GM12878 (cell line): ENCODE results near the gene CPNE9. TPM values are rescaled to one million over a fixed set of nuclear protein-coding genes. Genes with fewer than 3 reads are reported as not detected.

Experiments
- ATAC-seq: fragments of 200-7000 bp; cut with Tn5 transposase; 3 replicates; pipeline ENCODE4 v1.9.1; 2020; ENCODE audit warnings: mild to moderate bottlenecking, moderate library complexity
- BruUV-seq: library from RNA; stranded (reverse); fragments of 400-500 nt; replicated peaks from 2 replicates; lab custom pipeline; 2021; lab: Mats Ljungman, UMichigan
- CTCF ChIA-PET: fragments of 300-600 bp; sonication (Branson Sonifier 250); formaldehyde crosslinking; extraction: SDS; loops from one replicate; lab custom pipeline; 2021; ENCODE audit warnings: inconsistent platforms; lab: Yijun Ruan, JAX
- POLR2A ChIA-PET: fragments of 350-600 bp; formaldehyde crosslinking; extraction: SDS; loops from one replicate; lab custom pipeline; 2021; ENCODE audit warnings: inconsistent platforms; lab: Charles Lee
- RAD21 ChIA-PET: fragments of 300-600 bp; sonication (Branson Sonifier 250); formaldehyde crosslinking; loops from one replicate; lab custom pipeline; 2023; ENCODE audit warnings: antibody characterized with exemption; ENCODE audit not compliant: unreplicated experiment; lab: Charles Lee
- SMC1A ChIA-PET: fragments of 300-600 bp; sonication (Branson Sonifier 250); formaldehyde crosslinking; loops from one replicate; lab custom pipeline; 2023; ENCODE audit not compliant: unreplicated experiment, uncharacterized antibody; lab: Charles Lee
- DNase-seq: peaks from one replicate; pipeline ENCODE4 v3.0.0-alpha.2; 2011; ENCODE audit warnings: low read depth, low spot score
- FAIRE-seq: peaks from 3 replicates; lab custom pipeline; 2011; peaks lifted over from hg19 to GRCh38; lab: Jason Lieb, UNC
- H2AFZ ChIP-seq: 2 replicates; pipeline ENCODE4 v1.6.0; 2011; ENCODE audit warnings: low read depth, low read length, control low read depth; ENCODE audit not compliant: control insufficient read depth
- H3K27ac ChIP-seq: 2 replicates; pipeline ENCODE4 v1.5.1; 2011; ENCODE audit warnings: control low read depth; ENCODE audit not compliant: control insufficient read depth, insufficient read depth
- H3K27me3 ChIP-seq, 2 experiments: replicated peaks in 1 of 2; 2 replicates each; pipeline versions ENCODE4 v1.6.0 to v1.6.1; 2011; ENCODE audit warnings: low read length in 1 of 2; ENCODE audit not compliant: control insufficient read depth in 2 of 2, insufficient read depth in 2 of 2
- H3K36me3 ChIP-seq, 2 experiments: 2 replicates each; pipeline ENCODE4 v1.5.1; 2011; ENCODE audit warnings: low read length in 1 of 2; ENCODE audit not compliant: control insufficient read depth in 2 of 2, insufficient read depth in 2 of 2
- H3K4me1 ChIP-seq: 2 replicates; pipeline ENCODE4 v1.6.1; 2011; ENCODE audit warnings: mild to moderate bottlenecking, low read length, moderate library complexity, mixed read lengths; ENCODE audit not compliant: control insufficient read depth, insufficient read depth
- H3K4me2 ChIP-seq: 2 replicates; pipeline ENCODE4 v1.6.0; 2011; ENCODE audit warnings: control low read depth; ENCODE audit not compliant: control insufficient read depth, insufficient read depth
- H3K4me3 ChIP-seq: fragments of 200-600 bp; sonication (generic); 2 replicates; pipeline ENCODE4 v1.5.1; 2016
- H3K79me2 ChIP-seq: 2 replicates; pipeline ENCODE4 v1.6.0; 2011; ENCODE audit warnings: low read length; ENCODE audit not compliant: control insufficient read depth, insufficient read depth
- H3K9ac ChIP-seq: 2 replicates; pipeline ENCODE4 v1.8.0; 2011; ENCODE audit warnings: low read length, control low read depth, mixed read lengths; ENCODE audit not compliant: control insufficient read depth, insufficient read depth
- H3K9me3 ChIP-seq: replicated peaks from 3 replicates; pipeline ENCODE4 v1.5.1; 2011; ENCODE audit warnings: mild to moderate bottlenecking, low read length; ENCODE audit not compliant: control insufficient read depth, insufficient read depth
- H4K20me1 ChIP-seq: 2 replicates; pipeline ENCODE4 v1.6.0; 2011; ENCODE audit not compliant: control insufficient read depth, insufficient read depth
- CREM ChIP-seq: IDR thresholded peaks from 2 replicates; pipeline ENCODE4 v1.6.1; 2014; ENCODE audit warnings: antibody characterized with exemption, low read depth
- E4F1 ChIP-seq: fragments of 450-650 bp; IDR thresholded peaks from 2 replicates; pipeline ENCODE4 v1.6.1; 2018; ENCODE audit warnings: borderline replicate concordance, mild to moderate bottlenecking; ENCODE audit not compliant: partially characterized antibody
- ELK1 ChIP-seq: IDR thresholded peaks from 2 replicates; pipeline ENCODE4 v1.6.1; 2012; ENCODE audit warnings: low read depth, low read length, improper control_type of control experiment
- EZH2 ChIP-seq: IDR thresholded peaks from 2 replicates; pipeline ENCODE4 v1.6.1; 2012; ENCODE audit warnings: low read depth, mild to moderate bottlenecking, control low read depth, inconsistent platforms, low read length, borderline replicate concordance; ENCODE audit not compliant: control insufficient read depth
- FOXK2 ChIP-seq: fragments of 450-650 bp; IDR thresholded peaks from 2 replicates; pipeline ENCODE4 v1.6.1; 2017; ENCODE audit warnings: mild to moderate bottlenecking, moderate library complexity
- FOXM1 ChIP-seq: IDR thresholded peaks from 2 replicates; pipeline ENCODE4 v1.6.1; 2012; ENCODE audit warnings: low read depth, mild to moderate bottlenecking, inconsistent platforms, low read length, moderate library complexity
- NR2F1 ChIP-seq: fragments of 450-650 bp; conservative IDR thresholded peaks from 2 replicates; pipeline ENCODE4 v1.6.1; 2017; ENCODE audit warnings: mild to moderate bottlenecking
- PAX5 ChIP-seq: IDR thresholded peaks from 2 replicates; pipeline ENCODE4 v1.6.1; 2011; ENCODE audit warnings: low read depth, low read length, borderline replicate concordance
- SIX5 ChIP-seq: IDR thresholded peaks from 2 replicates; pipeline ENCODE4 v1.6.1; 2011; ENCODE audit warnings: mild to moderate bottlenecking, low read depth, low read length, moderate library complexity; ENCODE audit not compliant: severe bottlenecking
- STAT1 ChIP-seq: fragments of 450-650 bp; conservative IDR thresholded peaks from 2 replicates; pipeline ENCODE4 v1.6.1; 2014; ENCODE audit warnings: antibody characterized with exemption, mild to moderate bottlenecking
- ZNF592 ChIP-seq: fragments of 450-650 bp; IDR thresholded peaks from 2 replicates; pipeline ENCODE4 v1.6.1; 2017; ENCODE audit warnings: mild to moderate bottlenecking, moderate library complexity
- WGBS: methylation state at CpG from one replicate; pipeline ENCODE4 v1.1.6; 2016; ENCODE audit warnings: low lambda C conversion rate; ENCODE audit not compliant: insufficient replicate concordance, insufficient coverage; ENCODE audit errors: missing lambda C conversion rate; 5-methylcytosine and 5-hydroxymethylcytosine counted together
- in situ Hi-C: fragments of 300-500 bp; cut with MboI; formaldehyde crosslinking; loops from 9 replicates; pipeline ENCODE4 v1.14.3; 2018; ENCODE audit warnings: mixed read lengths
- intact Hi-C: fragments of 100-400 bp; cut with micrococcal nuclease; formaldehyde crosslinking; loops from one replicate; pipeline ENCODE4 v1.14.2; 2022; ENCODE audit not compliant: unreplicated experiment
- polyA plus RNA-seq, 11 experiments: library from polyadenylated mRNA; depleted of rRNA in 4 of 11; unstranded in 6 of 11; stranded (reverse) in 5 of 11; fragments of >200 nt; fragmentation: Nextera tagmentation in 4 of 11; fragmentation: Illumina TruSeq in 1 of 11; extraction: Ambion mirVana in 4 of 11; extraction: Trizol in 1 of 11; gene quantifications; 1 replicate in 1 of 11; 2 replicates in 10 of 11; pipeline versions ENCODE4 v1.2.1 to v1.2.3, GENCODE V29; 2011 to 2016; ENCODE audit warnings: inconsistent platforms in 2 of 11, missing spikeins in 2 of 11, low read depth in 1 of 11
- total RNA-seq, 4 experiments: library from RNA; depleted of rRNA in 3 of 4; stranded (reverse); fragments of >200 nt in 3 of 4; fragmentation: Illumina TruSeq in 1 of 4; extraction: Trizol in 1 of 4; gene quantifications; 2 replicates each; pipeline versions ENCODE4 v1.2.1 to v1.2.3, GENCODE V29; 2013 to 2021

The CPNE9 gene
- total and polyA plus RNA-seq, 10 of the 15 experiments (the other 5 are each of a cell fraction or from before 2014, with no cell fraction given), result 0.02 to 0.12 (median 0.05) TPM; not detected in 7

GRCh38 chr3:9727041-9727595, 23.5 kb downstream of the CPNE9 start (continued):
- TF ChIP-seq E4F1 (no peak), FOXM1 (no peak)

GRCh38 chr3:9727743-9728142, 24.1 kb downstream of the CPNE9 start:
- Histone ChIP-seq H3K4me1 (peaks cover 4% of the 10 kb centered on the region), H3K79me2 (peaks cover 11% of the 10 kb centered on the region), H3K4me2 (no peak overlapping the region), H3K9me3 (no peaks in the 10 kb centered on the region), H3K27ac (no peak overlapping the region), H2AFZ (no peak overlapping the region), H3K27me3 (no peaks in the 10 kb centered on the region; a peak in 1 of 4 replicates), H3K9ac (no peak overlapping the region), H3K4me3 (no peak overlapping the region), H4K20me1 (no peaks in the 10 kb centered on the region), H3K36me3 (no peaks in the 10 kb centered on the region)
- DNase-seq (no peak), ATAC-seq (no peak), FAIRE-seq (no peak)
- CTCF ChIA-PET, result interaction anchor here (0.6 to 3.5 kb wide), 9 partner anchors 9 to 375 kb away, joined by 3 to 45 read pairs (median 4); no protein-coding TSS in a partner anchor
- POLR2A ChIA-PET, result no interaction called here
- in situ Hi-C loops (loop anchor here (5.0 kb wide), 1 partner anchor 225 kb away; no protein-coding TSS in a partner anchor), intact Hi-C loops (loop anchor here (1.0 kb wide), 1 partner anchor 224 kb away; no protein-coding TSS in a partner anchor)
- RAD21 ChIA-PET, result interaction anchor here (1.4 to 1.9 kb wide), 2 partner anchors 65 to 375 kb away, joined by 3 to 6 read pairs; partner anchors contain the start of gene ARPC4
- no TSS peak for BruUV-seq
- SMC1A ChIA-PET, result interaction anchor here (0.9 to 1.1 kb wide), 5 partner anchors 37 to 329 kb away, joined by 3 to 4 read pairs (median 3); no protein-coding TSS in a partner anchor
- 77% methylated on average over 2 of the region's 2 CpGs for WGBS
- TF ChIP-seq CREM, result no peak
- no peak for TF ChIP-seq SIX5
- TF ChIP-seq STAT1, result no peak
- no peak for TF ChIP-seq FOXK2
- TF ChIP-seq ELK1, result no peak
- TF ChIP-seq ZNF592, result no peak
- TF ChIP-seq EZH2, result no peak
- TF ChIP-seq PAX5, result no peak
- no peak for TF ChIP-seq NR2F1
